GM21526 (cell line): Measurements from ENCODE around the gene CCDC152.
"Not testable (repeated sequence)": the region's sequence is repeated elsewhere in the genome, so short reads cannot be mapped to it uniquely, and the experiment has no call there.

Source experiments
- ATAC-seq: cut with Tn5 transposase; IDR thresholded peaks from one replicate; pipeline ENCODE4 v1.9.1; 2021; ENCODE audit warnings: moderate library complexity; ENCODE audit not compliant: unreplicated experiment, low FRiP score

CCDC152 gene

DNA sequence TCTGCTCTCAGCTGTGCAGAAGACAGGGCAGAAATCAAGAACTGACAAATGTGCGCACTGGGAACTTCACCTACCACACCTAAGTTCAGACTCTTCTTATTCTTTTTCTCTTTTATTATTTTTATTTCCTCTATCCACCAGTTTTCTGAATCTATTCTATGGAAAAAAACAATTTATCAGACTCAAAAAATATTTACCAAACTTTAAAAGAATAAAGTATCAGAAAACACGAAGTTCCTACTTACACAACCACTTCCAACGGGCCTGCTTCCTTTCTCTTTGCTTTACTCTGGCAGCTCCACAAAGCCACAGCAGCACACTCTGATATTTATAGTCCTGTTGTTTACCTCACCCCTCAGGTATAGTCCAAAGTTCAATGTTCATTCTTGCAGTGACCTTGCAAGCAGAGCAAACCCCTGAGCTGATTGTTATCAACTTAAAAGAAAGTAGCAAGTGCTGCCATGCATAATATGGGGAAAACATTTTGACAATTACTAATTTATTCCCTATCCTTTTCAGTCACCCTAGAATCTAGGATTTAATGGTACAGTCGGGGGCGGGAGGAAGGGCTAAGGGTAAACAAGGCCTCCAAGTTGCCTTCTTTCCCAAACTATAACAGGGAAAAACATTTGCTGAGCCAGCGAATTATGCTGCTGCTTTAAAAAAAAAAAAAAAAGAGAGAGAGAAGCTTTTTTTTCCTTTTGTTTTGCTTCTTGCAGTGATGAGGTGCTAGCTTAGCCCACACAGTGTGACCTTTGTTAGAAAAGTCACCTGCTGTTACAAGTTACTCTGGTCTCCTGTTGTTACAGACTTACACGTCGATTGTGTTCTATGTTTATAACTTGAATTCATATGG, 55.2 kb downstream of the CCDC152 start, which contains the start of gene SELENOP:
TSS of gene SELENOP (minus strand) at position 302 of the 856 bp plus-strand sequence. CDS start 3,539 bp downstream, outside the sequence.
- no peak for ATAC-seq

DNA sequence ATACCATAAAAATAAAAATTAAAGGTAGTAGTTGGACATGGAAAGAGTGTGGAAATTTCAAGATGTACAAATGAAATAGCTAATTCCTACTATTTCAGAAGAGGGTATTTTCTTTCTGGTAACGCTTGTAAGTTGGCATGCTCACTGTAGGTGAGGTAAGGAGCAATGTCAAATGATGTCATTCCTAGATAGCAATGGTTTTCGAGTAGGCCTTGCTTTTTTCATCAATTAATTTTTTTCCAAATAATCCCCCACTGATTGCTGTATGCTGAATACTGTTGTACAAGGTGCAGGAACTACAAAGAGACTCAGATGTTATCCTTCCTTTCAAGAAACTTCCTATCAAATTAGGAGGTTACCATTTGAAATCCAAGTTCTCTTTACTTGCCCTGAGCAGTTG, 56.0 kb downstream of the CCDC152 start:
- ATAC-seq: no peak

DNA sequence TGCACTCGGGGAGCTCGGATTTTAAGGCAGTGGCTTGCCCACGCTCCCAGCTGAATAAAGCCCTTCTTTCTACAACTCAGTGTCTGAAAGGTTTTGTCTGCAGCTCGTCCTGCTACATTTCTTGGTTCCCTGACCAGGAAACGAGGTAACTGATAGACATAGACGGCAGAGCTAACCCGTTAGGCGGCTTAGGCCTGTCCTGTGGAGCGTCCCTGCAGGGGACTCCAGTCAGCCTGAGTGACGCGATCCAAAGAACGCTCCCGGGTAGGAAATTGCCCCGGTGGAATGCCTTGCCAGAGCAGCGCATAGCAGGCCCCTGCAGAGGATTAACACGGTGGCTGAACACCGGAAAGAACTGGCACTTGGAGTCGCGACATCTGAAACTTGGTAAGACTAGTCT, 56.9 kb downstream of the CCDC152 start:
- no peak for ATAC-seq

DNA sequence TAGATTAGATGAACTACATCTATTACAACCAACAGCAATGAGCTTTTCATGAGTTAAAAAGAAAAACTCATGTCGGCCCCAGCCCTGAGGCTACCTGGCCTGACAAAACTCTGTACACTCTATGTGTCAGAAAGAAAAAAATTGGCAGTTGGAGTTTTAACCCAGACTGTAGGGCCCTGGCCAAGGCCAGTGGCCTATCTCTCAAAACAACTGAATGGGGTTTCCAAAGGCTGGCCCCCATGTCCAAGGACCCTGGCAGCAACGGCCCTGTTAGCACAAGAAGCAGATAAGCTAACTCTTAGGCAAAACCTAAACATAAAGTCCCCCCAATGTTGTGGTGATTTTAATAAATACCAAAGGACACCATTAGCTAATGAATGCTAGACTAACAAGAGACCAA, 59.9 kb downstream of the CCDC152 start:
- ATAC-seq: not testable (repeated sequence)

DNA sequence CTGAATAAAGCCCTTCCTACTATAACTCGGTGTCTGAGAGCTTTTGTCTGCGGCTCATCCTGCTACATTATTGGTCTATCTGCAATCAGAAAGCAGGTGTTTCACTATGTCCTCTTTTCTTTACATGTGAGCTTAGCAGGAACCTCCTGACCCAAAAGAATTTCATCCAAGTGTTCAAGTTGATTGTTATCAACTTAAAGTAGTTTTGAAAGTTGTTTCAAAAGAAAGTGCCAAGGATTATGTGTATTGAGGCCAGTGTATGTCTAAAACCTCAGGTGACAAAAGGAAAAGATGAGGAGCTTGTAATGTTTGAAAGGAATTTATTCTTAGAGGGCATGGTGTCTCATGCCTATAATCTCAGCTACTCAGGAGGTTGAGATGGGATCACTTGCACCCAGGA, 63.1 kb downstream of the CCDC152 start:
- ATAC-seq: no peak

DNA sequence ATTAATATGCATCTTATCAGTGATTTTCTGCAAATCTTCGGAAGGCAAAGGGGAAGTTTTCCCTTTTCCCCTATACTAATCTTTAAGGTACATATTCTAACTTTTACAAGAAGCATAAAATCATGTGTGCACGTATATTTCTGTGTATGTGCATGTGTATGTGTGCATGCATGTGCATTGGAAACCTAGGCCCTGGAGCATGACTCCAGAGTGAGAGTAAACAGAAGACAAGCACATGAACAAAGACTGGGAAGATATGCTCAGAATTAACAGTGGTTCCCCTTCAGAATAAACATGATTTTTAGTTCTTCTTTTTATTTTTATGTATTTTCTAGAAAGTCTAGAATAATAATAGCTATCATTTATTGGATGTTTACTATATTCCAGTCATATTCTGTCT, 65.9 kb downstream of the CCDC152 start:
- ATAC-seq: no peak

DNA sequence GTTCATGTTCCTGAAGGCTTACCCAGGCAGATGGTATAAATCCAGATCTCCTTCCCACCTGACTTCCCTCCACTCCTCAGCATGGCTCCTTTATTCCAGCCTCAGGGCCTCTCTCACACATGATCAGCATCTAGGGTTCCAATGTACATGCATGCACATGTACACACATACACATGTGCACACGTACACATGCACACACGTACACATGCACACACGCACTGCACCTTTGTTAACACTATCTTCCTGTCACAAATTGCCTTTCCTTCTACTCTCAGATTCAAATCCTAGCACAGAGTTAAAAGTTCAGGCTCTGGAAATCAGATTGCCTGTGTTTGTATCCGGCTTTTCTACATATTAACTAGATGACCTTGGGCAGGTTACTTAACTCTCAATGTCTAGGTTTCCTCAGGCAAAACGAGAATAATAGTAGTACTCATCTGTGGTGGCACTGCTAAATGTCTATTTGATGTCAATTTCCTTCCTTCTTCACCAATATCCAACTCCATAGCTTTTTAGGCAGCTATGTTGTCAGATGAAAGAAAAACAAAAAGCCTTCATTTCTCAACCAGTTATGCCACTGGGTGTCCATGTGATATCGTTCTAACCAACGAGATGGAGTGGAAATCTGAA, 67.8 kb downstream of the CCDC152 start:
- ATAC-seq: no peak

DNA sequence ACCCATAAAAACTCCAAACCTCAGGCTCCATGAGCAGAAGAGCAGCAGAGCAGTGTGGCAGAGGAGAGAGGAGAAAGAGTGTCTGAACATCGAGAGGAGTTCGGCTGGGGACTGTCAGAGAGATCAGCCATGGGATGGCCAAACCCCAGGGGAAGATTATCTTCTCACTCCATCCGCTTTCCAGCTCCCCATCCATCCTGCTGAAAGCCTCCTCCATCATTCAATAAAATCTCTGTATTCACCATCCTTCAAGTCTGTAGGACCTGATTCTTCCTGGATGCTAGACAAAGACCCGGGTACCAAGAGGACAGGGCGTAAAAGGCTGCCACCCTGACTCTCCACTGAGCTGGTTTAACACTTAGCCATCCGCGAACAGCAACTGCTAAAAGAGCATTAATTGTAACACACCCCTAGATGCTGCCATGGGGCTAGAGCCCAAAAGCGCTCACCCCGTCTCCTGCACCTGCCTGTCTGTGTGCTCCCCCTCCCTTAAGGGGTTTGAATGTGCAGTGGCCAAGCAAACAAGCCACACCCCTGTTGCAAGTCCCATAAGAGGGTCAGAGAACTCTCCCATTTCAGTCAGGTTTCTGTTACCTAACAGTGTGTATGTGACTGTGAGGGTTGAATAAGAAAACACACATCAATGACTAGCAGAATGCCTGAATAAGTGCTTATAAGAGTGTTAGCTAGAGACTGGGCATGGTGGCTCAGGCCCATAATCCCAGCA, 69.0 kb downstream of the CCDC152 start:
- ATAC-seq: no peak

DNA sequence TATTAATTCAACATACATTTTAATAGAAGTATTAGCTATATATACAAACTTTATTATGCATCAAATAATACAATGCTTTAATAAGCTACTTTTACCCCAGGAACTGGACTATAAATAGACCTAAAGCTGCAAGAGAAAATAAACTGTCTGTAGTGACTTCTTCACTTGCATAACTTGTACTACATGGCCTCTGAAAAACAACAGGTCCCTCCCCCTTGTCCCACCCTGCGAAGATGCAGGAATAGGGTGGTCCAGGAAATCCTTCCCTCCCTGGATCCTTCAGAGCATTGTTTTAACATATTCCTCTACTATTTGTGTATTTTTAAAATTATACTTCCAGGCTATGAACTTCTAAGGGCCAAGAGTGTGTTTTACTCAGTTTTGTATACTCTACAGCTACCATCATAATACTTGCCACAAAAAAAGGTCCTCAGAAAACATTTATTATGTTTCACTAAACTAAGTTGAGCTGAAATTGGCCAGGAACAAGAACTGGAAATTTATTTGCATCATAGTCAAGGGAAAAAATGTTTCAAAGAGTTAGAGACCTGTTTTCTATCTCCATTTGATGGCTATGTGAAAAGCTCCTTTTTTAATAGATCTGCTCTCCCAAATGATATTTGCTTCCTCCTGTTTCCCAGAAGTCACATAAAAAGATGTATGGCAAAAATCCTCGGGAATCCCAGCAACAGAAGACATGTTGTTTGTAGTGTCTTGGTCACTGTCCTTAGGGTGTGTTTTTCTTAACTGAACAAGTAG, 70.3 kb downstream of the CCDC152 start:
- ATAC-seq: no peak

DNA sequence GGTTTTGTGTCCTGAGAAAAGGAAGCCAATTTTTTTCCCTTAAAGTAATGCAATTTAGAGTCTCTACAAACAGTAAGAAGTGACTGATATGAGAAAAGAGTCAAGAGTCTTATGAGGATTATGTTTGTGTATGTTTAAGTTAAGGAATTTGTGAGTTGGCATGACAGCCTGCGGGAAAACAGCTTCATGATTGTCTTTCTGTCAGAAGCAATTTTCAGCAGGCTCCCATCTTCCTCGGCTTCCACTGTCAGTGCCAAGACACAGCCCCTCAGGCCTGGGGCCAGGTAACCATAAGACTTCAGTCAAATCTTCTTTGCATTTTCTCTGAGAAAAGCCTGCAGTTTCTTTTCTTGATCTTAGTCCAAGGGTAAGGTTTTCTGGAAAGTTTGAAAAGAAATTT, 72.1 kb downstream of the CCDC152 start:
- ATAC-seq: no peak

DNA sequence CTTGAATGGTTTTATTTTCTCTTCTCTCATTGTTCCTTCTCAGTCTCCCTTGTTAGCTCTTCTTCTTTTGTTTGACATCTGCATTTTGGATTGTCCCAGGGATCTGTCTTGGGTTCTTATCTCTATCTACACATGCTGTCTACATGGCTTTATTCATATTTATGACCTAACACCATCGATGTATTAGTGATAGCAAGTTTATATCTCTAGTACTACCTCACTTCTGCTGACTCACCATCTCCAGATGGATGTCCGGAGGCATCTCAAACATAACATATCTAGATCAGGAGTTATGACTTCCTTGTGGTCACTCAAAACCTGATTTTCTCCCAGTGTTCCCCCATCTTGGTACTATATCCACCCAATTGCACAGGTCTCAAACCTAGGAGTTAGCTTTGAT, 74.3 kb downstream of the CCDC152 start:
- ATAC-seq: no peak

DNA sequence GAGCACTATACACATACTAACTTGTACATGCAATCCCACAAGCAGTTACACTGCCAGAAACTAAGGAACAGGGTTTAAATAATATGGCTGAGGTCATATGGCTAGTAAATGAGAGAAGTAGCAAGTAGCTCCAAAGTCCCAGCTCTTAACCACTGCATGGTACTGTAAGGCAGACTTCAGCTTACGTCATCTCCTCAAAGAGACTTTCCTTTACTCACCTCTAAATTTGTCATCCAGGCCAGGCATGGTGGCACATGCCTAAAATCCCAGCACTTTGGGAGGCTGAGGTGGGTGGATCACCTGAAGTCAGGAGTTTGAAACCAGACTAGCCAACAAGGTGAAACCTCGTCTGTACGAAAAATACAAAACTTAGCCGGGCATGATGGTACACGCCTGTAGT, 75.4 kb downstream of the CCDC152 start:
- ATAC-seq: no peak

DNA sequence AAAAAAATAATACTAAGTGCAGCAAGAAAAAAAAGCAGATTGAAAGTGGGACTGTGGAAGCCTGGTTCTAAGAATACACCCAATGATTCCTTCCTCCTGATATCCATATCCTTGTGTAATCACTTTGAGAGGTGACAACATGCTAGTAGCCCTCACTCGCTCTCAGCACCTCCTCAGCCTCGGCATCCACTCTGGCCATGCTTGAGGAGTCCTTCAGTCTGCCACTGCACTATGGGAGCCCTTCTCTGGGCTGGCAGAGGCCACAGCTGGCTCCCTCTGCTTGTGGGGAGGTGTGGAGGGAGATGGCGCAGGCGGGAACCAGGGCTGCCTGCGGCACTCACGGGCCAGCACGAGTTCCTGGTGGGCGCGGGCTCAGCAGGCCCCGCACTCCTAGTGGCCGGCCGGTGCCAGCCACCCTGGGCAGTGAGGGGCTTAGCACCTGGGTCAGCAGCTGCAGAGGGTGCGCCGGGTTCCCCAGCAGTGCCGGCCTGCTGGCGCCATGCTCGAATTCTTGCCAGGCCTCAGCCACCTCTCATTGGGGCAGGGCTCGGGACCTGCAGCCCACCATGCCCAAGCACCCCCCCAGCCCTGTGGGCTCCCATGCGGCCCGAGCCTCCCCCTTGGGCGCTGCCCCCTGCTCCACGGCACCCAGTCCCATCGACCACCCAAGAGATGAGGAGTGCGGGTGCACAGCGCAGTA, 79.6 kb downstream of the CCDC152 start:
- ATAC-seq: no peak

DNA sequence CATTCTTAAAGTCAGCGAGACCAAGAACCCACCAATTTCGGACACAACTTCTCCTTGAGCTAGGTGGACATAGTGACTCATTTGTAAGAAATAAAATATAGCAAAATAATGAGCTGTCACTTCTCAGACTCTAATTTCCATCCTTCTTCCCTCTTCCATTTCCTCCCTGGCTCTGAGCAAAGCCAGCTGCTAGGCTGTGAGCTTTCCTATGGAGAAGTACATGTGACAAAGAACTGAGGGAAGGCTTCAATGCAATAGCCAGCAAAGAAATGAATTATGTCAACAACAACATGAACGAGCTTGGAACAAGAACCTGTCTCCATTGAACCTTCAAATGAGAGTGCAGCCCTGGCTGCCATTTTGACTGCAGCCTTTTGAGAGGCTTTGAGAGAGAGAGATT, 81.0 kb downstream of the CCDC152 start:
- no peak for ATAC-seq

DNA sequence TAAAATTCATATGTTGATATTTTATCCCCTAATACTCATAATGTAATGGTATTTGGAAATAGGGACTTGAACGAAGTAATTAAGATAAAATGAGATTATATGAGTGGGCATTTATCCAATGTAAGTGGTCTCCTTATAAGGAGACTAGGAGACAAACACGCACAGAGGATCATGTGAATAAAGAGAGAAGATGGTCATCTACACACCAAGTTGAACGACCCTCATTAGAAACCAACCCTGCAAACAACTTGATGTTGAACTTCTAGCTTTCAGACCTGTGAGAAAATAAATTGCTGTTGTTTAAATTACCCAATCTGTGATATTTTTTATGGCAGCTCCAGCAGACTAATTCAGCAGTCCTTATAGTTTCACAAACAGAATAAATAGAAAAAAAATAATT, 82.6 kb downstream of the CCDC152 start:
- no peak for ATAC-seq

DNA sequence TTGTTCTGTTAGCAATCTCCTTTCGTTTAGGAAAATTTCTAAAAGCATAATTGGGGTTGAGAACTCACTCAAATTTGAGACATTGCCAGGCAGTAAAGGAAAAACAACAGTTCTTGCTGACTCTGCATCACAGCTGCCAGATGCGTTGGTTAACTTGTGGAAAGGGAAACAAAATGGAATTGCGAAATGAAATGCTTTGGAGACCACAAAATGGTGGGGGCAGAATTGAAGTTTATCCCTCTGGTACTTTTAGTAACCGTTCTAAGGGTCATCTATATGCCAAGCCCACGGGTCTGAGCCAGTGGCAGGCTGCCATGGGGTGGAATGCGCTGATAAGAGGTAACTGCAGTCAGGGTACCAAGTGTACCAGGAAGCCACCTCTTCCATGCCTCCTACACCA, 83.7 kb downstream of the CCDC152 start:
- no peak for ATAC-seq

DNA sequence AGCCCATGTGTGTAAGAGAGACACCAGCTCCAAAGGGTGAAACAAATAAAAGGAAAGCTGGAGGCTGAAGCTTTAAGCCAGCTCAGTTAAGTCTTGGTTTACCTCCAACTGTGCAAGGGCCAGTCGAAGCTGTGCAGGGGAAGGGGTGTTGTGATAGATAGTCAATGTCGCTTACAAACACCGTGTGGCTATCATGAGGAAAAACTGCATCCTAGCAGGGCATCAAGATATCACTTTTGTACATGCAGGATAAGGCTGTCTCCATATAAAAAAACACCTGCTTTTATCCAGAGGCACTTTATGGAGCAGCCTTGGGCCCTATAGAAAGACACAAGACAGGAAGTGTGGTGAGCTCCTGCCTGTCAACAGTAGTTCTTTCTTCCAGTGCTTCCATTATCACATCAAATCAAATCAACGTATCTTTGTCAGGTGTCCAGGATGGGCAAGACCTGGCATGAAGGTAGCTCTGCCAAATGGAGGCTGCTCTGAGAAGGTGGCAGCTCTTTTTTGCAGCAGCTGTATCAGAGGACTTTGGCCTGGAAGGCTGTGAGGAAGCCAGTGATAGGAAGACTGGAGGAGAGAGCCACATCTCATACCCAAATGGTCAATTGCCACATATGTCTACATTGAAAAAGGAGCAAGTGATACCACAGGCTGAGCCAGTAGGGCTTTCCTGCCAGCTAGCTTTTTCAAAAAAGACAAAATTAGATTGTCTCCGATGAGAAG, 84.4 kb downstream of the CCDC152 start:
- ATAC-seq: no peak

DNA sequence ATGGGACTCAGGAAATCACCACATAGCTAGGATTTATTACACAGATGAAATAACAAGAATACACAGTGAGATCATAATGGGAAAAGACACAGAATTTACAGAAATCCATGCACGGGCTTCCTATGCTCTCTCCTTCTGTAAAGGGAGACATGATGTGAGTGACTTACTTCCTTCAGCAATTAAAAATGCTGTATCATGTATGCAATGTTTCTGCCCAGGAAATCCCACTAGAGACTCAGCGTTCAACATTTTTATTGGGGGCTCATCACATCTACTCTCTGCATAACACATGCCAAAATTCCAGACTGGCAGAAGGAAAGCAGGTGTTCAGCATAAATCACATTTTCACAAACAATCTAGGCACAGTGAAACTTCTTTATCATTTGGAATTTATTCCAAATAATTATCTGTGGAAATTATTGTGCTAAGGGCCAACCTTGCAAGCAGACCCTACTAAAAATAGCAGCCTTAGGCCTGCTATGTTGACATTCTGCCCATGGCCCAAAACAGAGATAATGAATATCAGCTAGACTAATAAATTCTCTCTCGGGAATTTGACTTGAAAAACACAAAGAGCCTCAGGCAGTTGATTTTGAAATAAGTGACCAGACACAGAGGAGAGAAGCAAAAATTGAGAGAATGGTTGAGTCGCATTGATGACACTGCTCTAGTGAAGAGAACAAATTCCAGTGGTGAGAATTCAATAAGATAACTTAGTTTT, 86.5 kb downstream of the CCDC152 start:
- ATAC-seq: no peak
